Nephron (organoid): ENCODE measurements around the gene THAP5.

Experiments
- H3K27ac Mint-ChIP-seq, 3 experiments: 2 replicates each; pipeline ENCODE4 v1.8.0; 2020; ENCODE audit warnings: mixed read lengths in 3 of 3, mild to moderate bottlenecking in 2 of 3, moderate library complexity in 1 of 3
- H3K27me3 Mint-ChIP-seq: 2 replicates; pipeline ENCODE4 v1.8.0; 2021; ENCODE audit warnings: low read depth, mild to moderate bottlenecking, moderate library complexity, mixed read lengths
- H3K36me3 Mint-ChIP-seq: 2 replicates; pipeline ENCODE4 v1.8.0; 2020; ENCODE audit warnings: low read depth, mixed read lengths
- H3K4me1 Mint-ChIP-seq: 2 replicates; pipeline ENCODE4 v1.8.0; 2020; ENCODE audit warnings: mixed read lengths
- H3K4me3 Mint-ChIP-seq, 3 experiments: 2 replicates each; pipeline ENCODE4 v1.8.0; 2020; ENCODE audit warnings: mild to moderate bottlenecking in 3 of 3, mixed read lengths in 3 of 3, moderate library complexity in 2 of 3
- H3K9me3 Mint-ChIP-seq: 2 replicates; pipeline ENCODE4 v1.8.0; 2020; ENCODE audit warnings: mixed read lengths
- CTCF ChIP-seq, 3 experiments: fragments of 200-600 bp; sonication (generic); IDR thresholded peaks; one replicate each; pipeline ENCODE4 v1.5.0; 2021; ENCODE audit warnings: antibody characterized with exemption in 3 of 3; ENCODE audit not compliant: unreplicated experiment in 3 of 3

The THAP5 gene

GRCh38 chr7:108525327-108525984 lies 44.0 kb downstream of the THAP5 start:
- Mint-ChIP-seq H3K9me3 (no peaks in the 10 kb centered on the region), H3K27me3 (no peaks in the 10 kb centered on the region), H3K4me3 (peak overlapping the region; percentile 85 to 93 (median 88)), H3K27ac (peak overlapping the region; percentile 80 to 94 (median 92)), H3K36me3 (no peaks in the 10 kb centered on the region), H3K4me1 (peaks cover 33% of the 10 kb centered on the region)
- TF ChIP-seq CTCF (IDR thresholded peaks at IDR 0.05; ENCODE audit: unreplicated experiment in 3 of 3), result no peak

- peak overlapping the region; percentile 33 to 64 (median 51) for H3K4me3 Mint-ChIP-seq
- peak overlapping the region in 2 of 3 experiments; percentile 10 to 13 for H3K27ac Mint-ChIP-seq
- H3K4me1 Mint-ChIP-seq, result peaks cover 33% of the 10 kb centered on the region
- H3K36me3 Mint-ChIP-seq, result peaks cover 20% of the 10 kb centered on the region
- H3K9me3 Mint-ChIP-seq, result no peaks in the 10 kb centered on the region
- no peak for TF ChIP-seq CTCF (IDR thresholded peaks at IDR 0.05; ENCODE audit: unreplicated experiment in 3 of 3)
- no peaks in the 10 kb centered on the region for H3K27me3 Mint-ChIP-seq
These were observed 46.7 kb downstream of the THAP5 start for GRCh38 chr7:108522780-108523179.

GRCh38 chr7:108517951-108518350 lies 51.6 kb downstream of the THAP5 start:
- no peak for TF ChIP-seq CTCF (IDR thresholded peaks at IDR 0.05; ENCODE audit: unreplicated experiment in 3 of 3)
- Mint-ChIP-seq H3K27ac (no peak overlapping the region), H3K4me3 (no peak overlapping the region), H3K4me1 (peaks cover 15% of the 10 kb centered on the region), H3K27me3 (no peaks in the 10 kb centered on the region), H3K36me3 (peaks cover 43% of the 10 kb centered on the region), H3K9me3 (no peaks in the 10 kb centered on the region)

GRCh38 chr7:108515630-108516029 lies 53.9 kb downstream of the THAP5 start:
- Mint-ChIP-seq H3K9me3 (no peaks in the 10 kb centered on the region), H3K4me3 (no peak overlapping the region), H3K27ac (no peak overlapping the region), H3K27me3 (no peaks in the 10 kb centered on the region), H3K4me1 (no peaks in the 10 kb centered on the region), H3K36me3 (peaks cover 61% of the 10 kb centered on the region)
- no peak for TF ChIP-seq CTCF (IDR thresholded peaks at IDR 0.05; ENCODE audit: unreplicated experiment in 3 of 3)

- Mint-ChIP-seq H3K4me3 (no peak overlapping the region), H3K27me3 (no peaks in the 10 kb centered on the region), H3K36me3 (peaks cover 63% of the 10 kb centered on the region), H3K27ac (no peak overlapping the region), H3K9me3 (no peaks in the 10 kb centered on the region), H3K4me1 (no peaks in the 10 kb centered on the region)
- TF ChIP-seq CTCF (IDR thresholded peaks at IDR 0.05; ENCODE audit: unreplicated experiment in 3 of 3), result no peak
These were observed 54.5 kb downstream of the THAP5 start for GRCh38 chr7:108515013-108515412.
